ENCODE results near the gene KRT34.
"Not testable (repeated sequence)": the region's sequence is repeated elsewhere in the genome, so short reads cannot be mapped to it uniquely, and the experiment has no call there.

Gene KRT34

GRCh38 chr17:41403404-41404023, 21.4 kb upstream of the KRT34 start:
- no peak for DNase-seq

GRCh38 chr17:41402161-41402560, 20.1 kb upstream of the KRT34 start:
- DNase-seq = no peak

GRCh38 chr17:41396996-41397660, 15.0 kb upstream of the KRT34 start, which contains the start of gene KRT31:
TSS of gene KRT31 (minus strand) at chr17:41397608. CDS start at chr17:41397539, 69 bp downstream.
- no peak for DNase-seq

DNA sequence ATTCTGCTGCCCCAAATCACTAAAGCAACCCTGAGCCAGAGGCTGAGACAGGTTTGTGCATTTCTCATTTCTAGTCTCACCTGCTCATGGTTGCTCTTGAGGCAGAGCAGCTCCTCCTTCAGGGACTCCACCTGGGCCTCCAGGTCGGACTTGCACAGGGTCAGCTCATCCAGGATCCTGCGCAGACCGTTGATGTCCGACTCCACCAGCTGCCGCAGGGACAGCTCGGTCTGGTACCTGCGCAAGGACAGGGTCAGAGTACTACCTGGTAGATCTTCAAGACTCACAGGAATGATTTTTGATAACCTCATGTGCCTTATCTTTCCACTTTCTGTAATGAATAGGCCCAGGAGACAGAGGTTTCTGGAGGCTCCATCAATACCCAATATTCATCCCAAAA, 14.2 kb upstream of the KRT34 start:
- DNase-seq = no peak

- no peak for DNase-seq
Measured at GRCh38 chr17:41395611-41396010, 13.5 kb upstream of the KRT34 start.

- DNase-seq = not testable (repeated sequence)
Measured at GRCh38 chr17:41395044-41395443, 12.9 kb upstream of the KRT34 start.

- no peak for DNase-seq
Measured at GRCh38 chr17:41394254-41394996, 12.3 kb upstream of the KRT34 start.

GRCh38 chr17:41393826-41394225, 11.7 kb upstream of the KRT34 start:
- DNase-seq = no peak

GRCh38 chr17:41393294-41393693, 11.2 kb upstream of the KRT34 start:
- DNase-seq = no peak

DNA sequence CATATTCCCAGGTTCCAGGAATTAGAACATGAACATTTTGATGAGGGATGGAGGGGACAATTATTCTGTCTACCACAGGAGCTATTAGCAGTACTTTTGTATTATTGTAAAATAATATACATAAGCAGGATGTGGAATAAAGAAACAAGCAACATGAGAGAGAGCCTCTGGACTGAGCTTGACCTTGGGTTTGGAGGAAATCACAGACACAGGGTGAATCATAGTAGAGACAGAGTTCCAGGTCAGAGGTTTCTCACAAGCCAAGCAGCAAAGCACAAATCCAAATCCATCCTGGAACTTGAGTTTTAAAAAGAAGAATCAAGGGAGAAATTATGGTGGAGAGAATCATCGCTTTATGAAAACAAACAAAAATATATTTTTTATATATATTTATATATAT, 10.2 kb upstream of the KRT34 start:
- DNase-seq = no peak

DNA sequence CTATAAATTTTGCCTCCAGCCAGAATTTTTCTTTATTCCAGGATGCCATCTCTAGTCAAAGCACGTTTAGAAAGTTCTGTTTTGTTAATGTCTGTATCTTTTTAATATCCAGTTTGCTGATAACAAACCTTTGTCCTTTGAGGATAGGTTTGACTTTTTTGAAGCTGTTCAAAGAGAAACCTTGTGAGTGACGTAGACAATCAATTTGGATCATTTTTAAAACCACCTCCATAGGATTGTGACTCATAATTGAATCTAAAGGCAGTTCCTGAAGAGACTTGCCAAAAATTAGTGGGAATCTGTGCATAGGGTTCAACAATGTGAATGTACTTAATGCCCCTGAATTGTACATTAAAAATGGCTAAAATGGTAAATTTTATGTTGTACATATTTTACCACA, 9.4 kb upstream of the KRT34 start:
- DNase-seq = no peak

GRCh38 chr17:41390411-41390938, 8.4 kb upstream of the KRT34 start:
- DNase-seq = no peak

- DNase-seq = no peak
Measured at GRCh38 chr17:41387670-41388069, 5.6 kb upstream of the KRT34 start.

DNA sequence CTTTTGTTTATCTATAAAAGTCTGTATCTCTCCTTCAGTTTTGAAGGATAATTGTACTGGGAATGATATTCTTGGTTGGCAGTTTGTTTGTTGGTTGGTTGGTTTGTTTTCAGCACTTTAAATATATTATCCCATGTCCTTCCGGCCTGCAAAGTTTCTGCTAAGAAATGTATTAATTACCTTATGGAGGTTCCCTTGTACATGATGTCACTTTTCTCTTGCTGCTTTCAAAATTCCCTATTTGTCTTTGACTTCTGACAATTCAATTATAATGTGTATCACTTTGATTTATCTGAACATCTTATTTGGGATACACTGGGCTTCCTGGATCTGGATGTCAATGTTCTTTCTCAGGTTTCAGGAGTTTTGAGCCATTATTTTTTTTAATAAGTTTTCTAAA, 4.1 kb upstream of the KRT34 start:
- no peak for DNase-seq

DNA sequence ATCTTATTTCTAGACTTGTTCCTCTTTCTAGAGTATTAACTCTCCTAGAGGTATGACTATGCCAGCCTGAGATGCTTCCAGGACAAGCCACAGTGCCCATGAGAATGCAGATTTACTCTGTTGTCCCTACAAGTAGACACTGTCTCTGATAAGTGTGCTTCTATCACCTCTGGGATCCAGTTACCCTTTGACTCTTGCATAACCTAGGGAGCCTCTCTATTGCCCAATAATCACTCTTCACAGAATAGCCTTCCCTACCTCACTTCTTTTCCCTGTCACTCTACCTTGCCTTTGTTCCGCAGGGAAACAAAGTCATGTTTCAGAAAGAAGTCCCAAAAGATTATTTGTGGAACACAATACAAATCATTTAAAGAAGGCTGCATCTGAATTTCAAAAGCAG, 1.6 kb upstream of the KRT34 start:
- no peak for DNase-seq

DNA sequence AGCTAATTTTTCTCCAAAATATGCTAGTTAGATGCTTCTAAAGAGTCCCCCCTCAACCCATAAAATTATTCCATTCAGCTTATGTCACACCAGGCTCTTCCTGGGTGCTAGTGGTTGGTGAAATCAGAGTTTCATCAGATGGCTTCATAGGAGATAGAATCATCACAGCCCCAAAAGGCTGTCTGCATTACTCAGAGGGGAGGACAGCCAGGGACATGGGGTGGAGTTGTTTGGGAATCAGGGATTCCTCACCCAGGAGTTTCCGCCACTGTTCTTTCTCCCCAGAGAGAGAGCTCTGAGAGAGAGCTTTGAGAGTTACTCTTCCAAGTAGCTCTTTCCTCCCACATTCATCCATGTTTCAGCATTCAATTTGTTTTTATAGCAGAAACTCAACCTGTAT, 288 bp upstream of the KRT34 start:
- DNase-seq = no peak

- DNase-seq = not testable (repeated sequence)
Measured at GRCh38 chr17:41380091-41380490, 2.0 kb downstream of the KRT34 start.

- no peak for DNase-seq
Measured at GRCh38 chr17:41377546-41377945, 4.6 kb downstream of the KRT34 start.

- DNase-seq = no peak
Measured at GRCh38 chr17:41369713-41370112, 12.4 kb downstream of the KRT34 start, which contains the start of gene KRT33B. TSS of gene KRT33B (minus strand) at chr17:41369813. CDS start at chr17:41369750, 63 bp downstream.

DNA sequence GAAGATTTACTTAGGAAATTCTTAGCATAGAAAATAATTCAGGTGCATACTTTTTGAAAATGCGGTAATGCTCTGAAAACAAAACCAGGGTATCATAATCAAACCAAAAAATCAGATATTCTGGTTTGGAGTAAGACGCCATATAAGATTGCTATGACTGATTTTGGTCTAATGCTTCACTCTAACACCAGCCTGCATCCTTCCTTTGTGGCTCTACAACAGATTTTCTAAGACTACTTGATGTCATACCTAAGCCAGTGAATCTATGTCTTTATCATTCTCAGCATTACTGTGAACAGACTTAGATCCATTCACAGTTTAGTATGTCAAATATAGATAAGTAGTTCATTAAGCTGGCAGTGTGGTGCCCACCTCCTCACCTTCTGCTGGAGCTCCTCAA, 13.1 kb downstream of the KRT34 start:
- no peak for DNase-seq

DNA sequence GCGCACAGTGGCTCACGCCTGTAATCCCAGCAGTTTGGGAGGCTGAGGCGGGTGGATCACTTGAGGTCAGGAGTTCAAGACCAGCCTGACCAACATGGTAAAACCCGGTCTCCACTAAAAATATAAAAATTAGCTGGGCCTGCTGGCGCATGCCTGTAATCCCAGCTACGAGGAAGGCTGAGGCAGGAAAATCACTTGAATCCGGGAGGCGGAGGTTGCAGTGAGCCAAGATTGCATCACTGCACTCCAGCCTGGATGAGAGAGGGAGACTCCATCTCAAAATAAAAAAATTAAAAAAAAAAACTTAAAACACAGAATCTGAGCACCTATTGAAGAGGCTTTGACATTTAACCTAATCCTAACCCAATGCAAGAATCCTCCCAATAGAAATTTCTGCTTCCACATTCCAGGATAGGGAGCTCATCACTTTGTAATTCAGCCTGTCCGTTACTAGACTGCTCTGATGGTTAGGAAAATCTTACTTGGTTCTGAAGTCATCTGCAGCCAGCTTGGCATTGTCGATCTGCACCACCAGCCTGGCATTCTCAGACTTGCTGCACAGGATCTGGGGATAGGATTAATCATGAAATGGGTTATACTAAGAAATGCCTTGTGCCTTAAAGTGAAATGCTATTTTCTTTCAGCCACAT, 14.6 kb downstream of the KRT34 start:
- DNase-seq = no peak

DNA sequence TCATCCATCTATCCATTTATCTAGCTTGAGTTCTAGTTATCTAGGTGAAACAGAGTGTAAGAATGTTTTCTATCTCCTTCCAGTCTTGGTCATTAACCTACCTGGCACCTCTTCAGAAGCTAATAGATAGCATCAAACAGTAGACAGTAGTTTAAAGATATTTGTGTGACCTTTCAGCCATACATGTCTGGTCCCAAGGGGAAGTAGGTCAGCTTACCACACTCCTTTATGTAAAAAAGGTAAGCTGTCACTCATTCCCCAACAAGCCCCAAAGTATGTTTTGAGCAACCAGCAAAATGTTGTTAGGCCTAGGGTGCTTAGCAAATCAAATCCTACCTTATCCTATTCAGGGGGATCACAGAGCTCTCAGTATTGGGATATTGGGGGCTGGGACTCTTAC, 16.0 kb downstream of the KRT34 start:
- no peak for DNase-seq

- DNase-seq = no peak
Measured at GRCh38 chr17:41363881-41364280, 18.2 kb downstream of the KRT34 start.

All from activated effector memory CD4-positive, alpha-beta T cell treated with Interleukin-2 at 50 U/mL for 16 hours (primary cell).